HG03159 (cell line): ENCODE data around the gene LCLAT1.
"Not testable (repeated sequence)": the region's sequence is repeated elsewhere in the genome, so short reads cannot be mapped to it uniquely, and the experiment has no call there.

Source experiments
- ATAC-seq: cut with Tn5 transposase; IDR thresholded peaks from one replicate; pipeline ENCODE4 v1.9.1; 2021; ENCODE audit warnings: mild to moderate bottlenecking, moderate library complexity; ENCODE audit not compliant: unreplicated experiment

Gene LCLAT1

DNA sequence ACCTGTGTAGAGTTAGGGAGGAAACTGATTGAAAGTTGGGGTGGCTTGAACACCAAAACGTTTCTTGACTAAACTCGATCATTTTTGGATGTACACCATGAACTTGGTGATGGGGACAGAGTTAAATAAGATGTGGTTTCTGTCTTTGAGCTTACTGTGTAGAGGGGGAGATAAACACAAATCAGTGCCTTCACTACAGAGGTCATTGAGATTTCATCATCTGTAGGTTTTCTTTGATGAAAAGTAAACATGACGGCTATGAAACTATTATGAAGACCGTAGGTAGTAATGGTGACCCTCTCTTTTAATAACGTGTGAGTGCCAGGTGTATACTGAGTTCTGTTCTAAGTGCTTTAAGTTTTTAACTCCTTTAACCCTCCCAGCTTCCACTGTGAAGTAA is 6.5 kb downstream of the LCLAT1 start:
- no peak for ATAC-seq

DNA sequence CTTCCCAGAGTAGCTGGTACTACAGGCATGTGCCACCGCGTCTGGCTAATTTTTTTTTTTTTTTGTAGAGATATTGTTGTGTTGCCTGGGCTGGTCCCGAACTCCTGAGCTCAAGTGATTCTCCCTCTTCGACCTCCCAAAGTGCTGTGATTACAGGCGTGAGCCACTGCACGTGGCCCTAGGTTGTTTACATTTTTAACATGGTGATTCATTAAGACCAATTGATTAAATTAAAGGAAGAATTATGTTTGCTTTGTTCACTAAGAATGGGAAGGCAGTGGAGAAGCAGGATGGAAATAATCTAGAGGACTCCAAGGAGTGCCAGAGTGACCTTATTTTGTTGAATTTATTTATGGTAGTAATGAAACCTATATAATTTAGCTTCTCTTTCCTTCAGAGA is 7.5 kb downstream of the LCLAT1 start:
- no peak for ATAC-seq

GRCh38 chr2:30455114-30455738 is 8.2 kb downstream of the LCLAT1 start:
- no peak for ATAC-seq

DNA sequence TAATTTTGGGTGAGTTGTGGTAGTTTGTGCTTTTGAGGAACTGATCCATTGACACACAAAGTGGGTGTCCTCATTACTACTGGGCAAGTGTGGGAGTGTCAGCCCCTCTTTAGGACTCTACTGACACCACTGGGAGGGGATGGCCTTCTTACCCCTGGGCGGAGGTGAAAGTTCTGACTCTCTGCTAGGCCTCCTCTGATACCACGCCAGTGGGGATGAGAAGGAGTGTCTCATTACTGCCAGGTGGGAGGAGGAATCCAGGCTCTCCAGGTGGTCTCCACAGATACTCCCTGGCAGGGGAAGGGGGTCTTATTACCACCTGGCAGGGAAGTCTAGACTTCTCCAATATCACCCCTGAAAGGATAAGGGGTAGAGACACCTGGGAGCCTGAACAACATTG is 9.1 kb downstream of the LCLAT1 start:
- ATAC-seq: no peak

DNA sequence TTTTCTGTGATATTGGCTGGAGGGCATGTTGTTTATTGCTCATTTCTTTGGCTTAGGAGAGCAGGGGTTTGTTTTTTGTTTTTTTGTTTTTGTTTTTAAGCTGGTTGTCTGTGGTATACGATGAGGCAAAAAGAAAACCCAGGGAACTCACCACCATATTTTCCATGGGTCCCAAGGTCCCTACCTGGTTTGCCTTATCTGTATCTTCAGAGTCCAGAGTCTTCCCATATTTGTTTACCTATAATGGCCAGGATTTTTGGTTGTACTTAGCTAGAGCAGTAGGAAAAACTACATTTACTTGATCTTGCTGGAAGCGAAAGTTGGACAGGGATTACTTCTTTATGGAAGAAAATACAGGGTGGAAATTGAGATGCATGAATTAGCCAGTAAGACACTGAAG is 9.5 kb downstream of the LCLAT1 start:
- ATAC-seq: no peak

GRCh38 chr2:30457296-30457695 is 10.2 kb downstream of the LCLAT1 start:
- ATAC-seq: no peak

DNA sequence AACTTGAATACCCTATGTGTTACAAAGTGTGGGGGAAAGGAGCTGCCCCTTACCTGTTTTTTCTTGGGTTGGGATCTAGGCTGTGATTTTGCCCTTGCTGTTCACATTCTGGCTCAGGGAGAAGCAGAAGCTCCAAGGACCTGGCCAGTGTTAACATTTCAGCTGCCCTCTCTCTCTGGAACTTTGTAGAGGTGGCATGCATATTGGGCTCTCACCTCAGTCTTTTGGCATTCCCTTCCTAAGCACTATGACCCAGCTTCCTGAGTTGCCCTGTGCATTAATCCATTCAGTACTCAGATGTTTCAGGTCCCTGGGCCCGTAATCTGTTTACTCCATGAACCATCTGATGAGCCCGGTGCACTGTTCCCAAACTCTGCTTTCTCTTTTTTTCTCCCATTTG is 12.1 kb downstream of the LCLAT1 start:
- ATAC-seq: no peak

DNA sequence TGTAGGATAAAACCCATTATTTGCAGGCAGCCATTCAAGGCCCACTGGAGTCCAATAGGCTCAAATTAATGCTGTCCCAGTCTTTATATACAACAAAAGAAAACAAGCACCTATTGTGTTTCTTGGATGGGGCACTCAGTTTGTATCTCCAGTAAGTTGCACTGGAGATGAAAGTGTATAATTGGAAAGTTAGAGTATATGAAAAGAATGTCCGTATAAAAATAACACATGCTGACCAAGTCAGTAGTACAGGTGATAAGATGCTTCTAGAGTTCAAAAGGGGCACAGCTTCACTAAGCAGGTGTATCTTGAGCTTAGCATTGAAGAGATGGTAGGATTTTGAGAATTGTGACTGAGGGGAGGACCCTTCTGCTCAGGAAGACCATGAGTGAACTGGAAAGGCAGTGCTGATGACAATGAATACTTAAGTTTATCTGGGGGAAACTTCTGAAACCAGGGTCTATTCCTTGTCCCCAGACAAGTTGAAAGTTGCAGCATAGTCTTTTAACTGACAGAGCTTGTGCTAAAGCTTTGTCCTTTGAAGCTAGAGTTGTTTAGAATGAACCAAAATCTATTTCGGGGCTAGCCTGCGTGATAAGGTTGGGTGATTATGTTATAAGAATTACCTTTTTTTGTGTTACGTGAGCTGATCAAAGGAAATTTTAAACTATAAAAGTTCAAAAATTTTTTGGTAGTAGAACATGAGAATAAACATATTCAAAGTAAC is 15.2 kb downstream of the LCLAT1 start:
- ATAC-seq: no peak

DNA sequence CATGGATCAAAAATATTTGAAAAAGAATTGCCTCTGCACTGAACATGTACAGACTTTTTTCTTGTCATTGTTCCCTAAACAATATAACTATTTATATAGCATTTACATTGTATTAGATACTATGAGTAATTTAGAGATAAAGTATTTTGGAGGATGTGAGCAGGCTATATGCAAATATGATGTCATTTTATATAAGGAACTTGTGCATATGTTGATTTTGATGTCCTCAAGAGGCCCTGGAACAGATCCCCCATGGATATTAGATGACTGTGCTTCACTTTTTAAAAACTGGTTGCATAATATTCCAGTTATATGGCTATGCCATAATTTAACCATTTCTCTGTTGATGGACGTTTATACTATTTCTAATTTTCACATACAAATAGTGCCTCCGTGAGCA is 16.5 kb downstream of the LCLAT1 start:
- ATAC-seq: no peak

- ATAC-seq: no peak
Measured at GRCh38 chr2:30464544-30465170, 17.6 kb downstream of the LCLAT1 start.

DNA sequence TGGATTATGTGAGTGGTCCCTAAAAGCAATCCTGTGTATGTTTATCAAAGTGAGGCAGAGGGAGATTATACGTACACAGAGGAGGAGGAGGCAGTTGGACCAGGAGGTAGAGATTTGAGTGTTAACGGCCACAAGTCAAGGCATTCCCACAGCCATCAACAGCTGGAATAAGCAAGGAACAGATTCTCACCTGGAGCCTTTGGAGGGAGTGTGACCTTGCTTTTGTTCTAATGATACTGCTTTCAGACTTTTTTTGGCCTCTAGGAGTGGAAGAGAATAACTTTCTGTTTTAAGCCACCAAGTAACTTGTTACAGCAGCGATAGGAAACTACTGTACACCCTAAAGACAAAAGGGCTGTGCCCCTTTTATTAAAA is 18.1 kb downstream of the LCLAT1 start:
- ATAC-seq: no peak

DNA sequence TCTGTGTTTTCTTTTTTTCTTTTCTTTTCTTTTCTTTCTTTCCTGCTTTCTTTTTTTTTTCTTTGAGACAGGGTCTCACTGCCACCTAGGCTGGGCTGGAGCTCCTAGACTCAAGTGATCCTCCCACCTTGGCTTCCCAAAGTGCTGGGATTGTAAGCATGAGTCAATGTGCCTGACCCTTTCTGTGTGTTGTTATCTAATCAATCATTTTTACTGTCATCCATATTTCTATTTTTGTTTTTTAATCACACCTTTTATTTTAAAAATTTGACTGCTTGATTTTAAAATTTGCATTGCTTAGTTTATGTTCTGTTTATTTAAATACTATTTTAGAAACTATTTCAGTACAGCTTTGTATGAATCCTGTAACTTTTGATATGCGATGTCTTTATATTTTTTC is 19.2 kb downstream of the LCLAT1 start:
- no peak for ATAC-seq

DNA sequence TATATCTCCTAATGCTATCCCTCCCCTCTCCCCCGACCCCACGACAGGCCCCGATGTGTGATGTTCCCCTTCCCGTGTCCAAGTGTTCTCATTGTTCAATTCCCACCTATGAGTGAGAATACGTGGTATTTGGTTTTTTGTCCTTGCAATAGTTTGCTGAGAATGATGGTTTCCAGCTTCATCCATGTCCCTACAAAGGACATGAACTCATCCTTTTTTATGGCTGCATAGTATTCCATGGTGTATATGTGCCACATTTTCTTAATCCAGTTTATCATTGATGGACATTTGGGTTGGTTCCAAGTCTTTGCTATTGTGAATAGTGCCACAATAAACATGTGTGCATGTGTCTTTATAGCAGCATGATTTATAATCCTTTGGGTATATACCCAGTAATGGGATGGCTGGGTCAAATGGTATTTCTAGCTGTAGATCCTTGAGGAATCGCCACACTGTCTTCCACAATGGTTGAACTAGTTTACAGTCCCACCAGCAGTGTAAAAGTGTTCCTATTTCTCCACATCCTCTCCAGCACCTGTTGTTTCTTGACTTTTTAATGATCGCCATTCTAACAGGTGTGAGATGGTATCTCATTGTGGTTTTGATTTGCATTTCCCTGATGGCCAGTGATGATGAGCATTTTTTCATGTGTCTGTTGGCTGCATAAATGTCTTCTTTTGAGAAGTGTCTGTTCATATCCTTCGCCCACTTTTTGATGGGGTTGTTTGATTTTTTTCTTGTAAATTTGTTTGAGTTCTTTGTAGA is 20.2 kb downstream of the LCLAT1 start:
- ATAC-seq: not testable (repeated sequence)

DNA sequence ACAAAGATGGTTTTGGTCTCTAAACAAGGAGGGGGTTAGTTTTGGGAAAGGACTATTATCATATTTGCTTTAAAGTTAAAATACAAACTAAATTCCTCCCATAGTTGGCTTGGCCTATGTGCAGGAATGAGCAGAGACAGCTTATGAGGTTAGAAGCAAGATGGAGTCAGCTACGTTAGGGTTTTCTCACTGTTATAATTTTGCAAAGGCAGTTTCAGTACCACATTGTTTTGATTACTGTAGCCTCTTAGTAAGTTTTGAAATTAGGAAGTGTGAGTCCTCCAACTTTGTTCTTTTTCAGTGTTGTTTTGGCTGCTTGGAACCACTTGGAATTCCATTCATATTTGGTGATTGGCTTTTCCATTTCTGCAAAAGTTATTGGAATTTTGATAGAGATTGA is 23.4 kb downstream of the LCLAT1 start:
- ATAC-seq: no peak

GRCh38 chr2:30472326-30472725 is 25.3 kb downstream of the LCLAT1 start:
- ATAC-seq: no peak

GRCh38 chr2:30475542-30475941 is 28.5 kb downstream of the LCLAT1 start:
- no peak for ATAC-seq

- ATAC-seq: no peak
Measured at GRCh38 chr2:30476636-30477035, 29.6 kb downstream of the LCLAT1 start.

DNA sequence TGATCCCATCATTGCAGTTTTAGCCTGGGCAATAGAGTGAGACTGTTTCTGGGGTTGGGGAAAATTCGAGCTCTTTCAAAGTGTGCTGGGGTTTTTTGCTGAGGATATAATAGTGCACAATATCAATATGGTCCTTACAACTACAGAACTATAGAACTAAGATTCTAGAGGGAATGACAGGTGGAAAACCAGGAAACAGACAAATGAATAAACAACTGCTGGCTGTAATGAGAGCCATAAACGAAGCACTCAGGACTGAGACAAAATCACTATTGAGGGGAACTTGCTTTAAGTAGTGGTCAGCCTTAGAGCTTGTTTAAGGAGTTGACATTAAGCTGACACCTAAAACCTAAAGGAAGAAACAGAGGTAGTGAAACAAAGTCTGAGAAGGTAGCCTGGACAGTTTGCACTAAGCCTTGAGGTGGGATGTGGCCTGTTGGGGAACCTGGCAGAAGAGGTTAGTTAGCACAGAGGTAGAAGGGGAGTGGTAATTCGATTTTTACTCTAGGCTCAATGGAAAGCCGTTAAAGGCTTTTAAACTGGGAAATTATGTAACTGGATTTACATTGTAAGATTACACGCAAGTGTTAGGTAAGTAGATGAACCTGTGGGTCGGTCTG is 33.8 kb downstream of the LCLAT1 start:
- ATAC-seq: no peak

DNA sequence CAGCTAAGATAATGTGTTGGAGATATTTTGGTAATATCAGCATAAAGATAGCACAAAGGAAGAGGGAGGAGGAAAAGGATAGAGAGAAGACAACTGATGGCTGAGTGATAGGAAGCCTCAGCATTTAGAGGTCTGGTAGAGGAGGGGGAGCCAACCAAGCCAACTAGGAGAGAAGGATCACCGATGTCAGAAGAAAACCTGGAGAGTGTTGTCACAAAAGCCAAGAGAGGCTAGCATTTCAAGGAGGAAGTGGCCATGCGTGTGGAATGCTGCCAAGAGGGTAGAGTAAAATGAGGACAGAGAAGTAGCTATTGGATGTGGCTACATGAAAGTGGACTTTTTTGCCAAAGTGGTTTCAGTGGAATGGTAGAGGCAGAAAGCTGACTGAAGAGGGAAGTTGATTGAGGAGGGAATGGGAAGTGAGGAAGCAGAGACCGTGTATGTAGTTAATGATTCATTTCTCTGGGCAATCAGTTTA is 34.3 kb downstream of the LCLAT1 start:
- no peak for ATAC-seq

DNA sequence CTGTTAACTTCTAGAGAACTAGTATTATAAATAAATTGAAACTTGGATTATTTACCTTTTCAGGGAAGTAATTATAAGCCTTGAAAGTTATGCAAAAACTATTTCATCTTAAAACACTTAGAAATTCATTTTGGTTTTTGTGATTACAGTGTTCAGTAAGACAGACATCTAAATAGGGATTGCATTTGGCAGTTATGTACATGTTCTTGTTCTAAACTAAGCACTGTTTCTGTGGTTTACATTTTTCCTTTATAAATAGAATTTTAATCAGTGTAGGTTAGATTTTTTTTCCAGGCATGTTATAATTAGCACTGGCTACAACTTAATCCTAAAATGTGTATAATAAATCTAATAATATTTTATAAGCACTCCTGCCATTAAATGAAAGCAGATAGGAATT is 35.0 kb downstream of the LCLAT1 start:
- no peak for ATAC-seq

GRCh38 chr2:30484145-30484544 is 37.1 kb downstream of the LCLAT1 start:
- no peak for ATAC-seq
